SH-SY5Y (cell line): ENCODE results near the gene HIVEP3.

Experiments used
- GATA2 ChIP-seq: IDR thresholded peaks from 2 replicates; pipeline ENCODE4 v1.6.1; 2011; ENCODE audit warnings: mild to moderate bottlenecking, low read depth, low read length
- GATA3 ChIP-seq: IDR thresholded peaks from 2 replicates; pipeline ENCODE4 v1.6.1; 2011; ENCODE audit warnings: low read depth, mild to moderate bottlenecking, low read length, moderate library complexity

DNA sequence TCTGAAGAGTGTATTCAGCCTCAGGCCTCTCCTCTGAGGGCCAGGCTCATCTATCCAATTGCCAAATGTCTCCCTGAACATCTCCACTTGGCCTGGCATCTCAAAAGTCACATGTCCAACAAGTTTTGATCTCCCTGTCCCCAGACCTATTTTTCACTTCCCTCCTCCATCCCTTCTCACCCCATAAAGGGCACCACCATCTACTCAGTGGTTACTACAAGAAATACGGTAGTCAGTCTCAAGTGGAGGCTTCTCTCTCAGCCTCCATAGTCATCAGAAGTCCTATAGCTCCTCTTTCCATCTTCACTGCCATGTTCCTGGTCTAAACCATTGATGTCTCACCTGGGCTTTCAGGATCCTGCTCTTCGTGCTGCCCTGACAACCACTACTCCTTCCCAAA is 351.8 kb downstream of the HIVEP3 start:
- TF ChIP-seq GATA3 (no peak), GATA2 (no peak)
